ENCODE measurements around the gene KRT72.

KRT72 gene

GRCh38 chr12:52630008-52630500 is 28.8 kb upstream of the KRT72 start:
- DNase-seq (ENCODE audit: low spot score): no peak
- Histone ChIP-seq H3K4me1 (ENCODE audit: insufficient read depth, poor library complexity, severe bottlenecking) (no peaks in the 10 kb centered on the region), H3K27me3 (ENCODE audit: insufficient read depth, poor library complexity, severe bottlenecking) (no peaks in the 10 kb centered on the region), H3K4me3 (ENCODE audit: severe bottlenecking) (no peak overlapping the region), H3K36me3 (ENCODE audit: low read depth) (no peaks in the 10 kb centered on the region), H3K9me3 (ENCODE audit: severe bottlenecking) (peaks cover 2% of the 10 kb centered on the region), H3K27ac (ENCODE audit: poor library complexity, severe bottlenecking) (no peak overlapping the region)
- no peak for ATAC-seq (ENCODE audit: low read depth)
- TF ChIP-seq CTCF (IDR thresholded peaks at IDR 0.05; ENCODE audit: poor library complexity, severe bottlenecking): no peak

GRCh38 chr12:52629281-52630007 is 28.2 kb upstream of the KRT72 start:
- no peaks in the 10 kb centered on the region for H3K4me1 ChIP-seq (ENCODE audit: insufficient read depth, poor library complexity, severe bottlenecking)
- H3K27ac ChIP-seq (ENCODE audit: poor library complexity, severe bottlenecking): no peak overlapping the region
- no peak for DNase-seq (ENCODE audit: low spot score)
- H3K9me3 ChIP-seq (ENCODE audit: severe bottlenecking): peaks cover 2% of the 10 kb centered on the region
- no peaks in the 10 kb centered on the region for H3K27me3 ChIP-seq (ENCODE audit: insufficient read depth, poor library complexity, severe bottlenecking)
- H3K36me3 ChIP-seq (ENCODE audit: low read depth): no peaks in the 10 kb centered on the region
- no peak for ATAC-seq (ENCODE audit: low read depth)
- no peak for TF ChIP-seq CTCF (IDR thresholded peaks at IDR 0.05; ENCODE audit: poor library complexity, severe bottlenecking)
- H3K4me3 ChIP-seq (ENCODE audit: severe bottlenecking): no peak overlapping the region

GRCh38 chr12:52628841-52629240 is 27.6 kb upstream of the KRT72 start:
- ATAC-seq (ENCODE audit: low read depth): no peak
- Histone ChIP-seq H3K4me1 (ENCODE audit: insufficient read depth, poor library complexity, severe bottlenecking) (no peaks in the 10 kb centered on the region), H3K27me3 (ENCODE audit: insufficient read depth, poor library complexity, severe bottlenecking) (no peaks in the 10 kb centered on the region), H3K9me3 (ENCODE audit: severe bottlenecking) (peaks cover 6% of the 10 kb centered on the region), H3K36me3 (ENCODE audit: low read depth) (no peaks in the 10 kb centered on the region), H3K4me3 (ENCODE audit: severe bottlenecking) (no peak overlapping the region), H3K27ac (ENCODE audit: poor library complexity, severe bottlenecking) (no peak overlapping the region)
- no peak for TF ChIP-seq CTCF (IDR thresholded peaks at IDR 0.05; ENCODE audit: poor library complexity, severe bottlenecking)
- DNase-seq (ENCODE audit: low spot score): no peak

GRCh38 chr12:52628111-52628507 is 26.8 kb upstream of the KRT72 start:
- H3K36me3 ChIP-seq (ENCODE audit: low read depth): no peaks in the 10 kb centered on the region
- no peaks in the 10 kb centered on the region for H3K4me1 ChIP-seq (ENCODE audit: insufficient read depth, poor library complexity, severe bottlenecking)
- H3K27me3 ChIP-seq (ENCODE audit: insufficient read depth, poor library complexity, severe bottlenecking): no peaks in the 10 kb centered on the region
- peaks cover 7% of the 10 kb centered on the region for H3K9me3 ChIP-seq (ENCODE audit: severe bottlenecking)
- no peak overlapping the region for H3K27ac ChIP-seq (ENCODE audit: poor library complexity, severe bottlenecking)
- ATAC-seq (ENCODE audit: low read depth) (no peak), DNase-seq (ENCODE audit: low spot score) (no peak)
- no peak overlapping the region for H3K4me3 ChIP-seq (ENCODE audit: severe bottlenecking)
- TF ChIP-seq CTCF (IDR thresholded peaks at IDR 0.05; ENCODE audit: poor library complexity, severe bottlenecking): no peak
